Erythroblast (primary cell): ENCODE results near the gene EEF1AKMT3.

ENCODE experiments used
- GATA1 ChIP-seq: IDR thresholded peaks from 2 replicates; pipeline ENCODE4 v1.6.1; 2011; ENCODE audit warnings: low read depth, mild to moderate bottlenecking, control low read depth, low read length, moderate library complexity
- POLR2A ChIP-seq: IDR thresholded peaks from 2 replicates; pipeline ENCODE4 v1.6.1; 2011; ENCODE audit warnings: mild to moderate bottlenecking, low read length

DNA sequence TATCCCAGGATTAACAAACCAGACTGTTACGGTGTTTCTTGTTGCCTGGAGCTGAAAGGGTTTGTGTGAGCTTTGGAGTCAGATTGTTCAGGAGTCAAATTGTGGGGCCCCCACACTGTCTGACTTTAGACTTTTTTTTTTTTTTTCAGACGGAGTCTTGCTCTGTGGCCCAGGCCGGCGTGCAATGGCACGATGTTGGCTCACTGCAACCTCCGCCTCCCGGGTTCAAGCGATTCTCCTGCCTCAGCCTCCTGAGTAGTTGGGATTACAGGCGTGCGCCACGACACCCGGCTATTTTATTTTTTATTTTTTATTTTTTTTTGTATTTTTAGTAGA lies 11.0 kb downstream of the EEF1AKMT3 start:
- TF ChIP-seq POLR2A = no peak
- TF ChIP-seq GATA1 = no peak
